GM23248 (cell line): ENCODE measurements around the gene GTF2H4. TPM values are rescaled to one million over a fixed set of nuclear protein-coding genes. Genes with fewer than 3 reads are reported as not detected.
"Not testable (repeated sequence)": the region's sequence is repeated elsewhere in the genome, so short reads cannot be mapped to it uniquely, and the experiment has no call there.

Experiments
- DNase-seq: peaks from one replicate; pipeline ENCODE4 v3.0.0-alpha.2; 2015
- H2AFZ ChIP-seq: fragments of 200-600 bp; sonication (generic); 2 replicates; pipeline ENCODE4 v1.6.1; 2016; ENCODE audit warnings: antibody characterized with exemption
- H3F3A ChIP-seq: fragments of 200-600 bp; sonication (generic); 2 replicates; pipeline ENCODE4 v1.6.1; 2016; ENCODE audit warnings: mild to moderate bottlenecking, antibody characterized with exemption, mixed run types; ENCODE audit not compliant: insufficient read depth
- H3K27ac ChIP-seq: fragments of 200-600 bp; sonication (generic); 2 replicates; pipeline ENCODE4 v1.5.1; 2016; ENCODE audit warnings: mild to moderate bottlenecking
- H3K27me3 ChIP-seq: fragments of 200-600 bp; sonication (generic); replicated peaks from 2 replicates; pipeline ENCODE4 v1.6.1; 2016; ENCODE audit warnings: mild to moderate bottlenecking; ENCODE audit not compliant: insufficient read depth
- H3K36me3 ChIP-seq: fragments of 200-600 bp; sonication (generic); 2 replicates; pipeline ENCODE4 v1.6.1; 2016; ENCODE audit warnings: low read depth, mild to moderate bottlenecking
- H3K4me1 ChIP-seq: fragments of 200-600 bp; sonication (generic); 2 replicates; pipeline ENCODE4 v1.6.1; 2016; ENCODE audit warnings: mild to moderate bottlenecking; ENCODE audit not compliant: insufficient read depth
- H3K4me2 ChIP-seq: fragments of 200-600 bp; sonication (generic); one replicate; pipeline ENCODE4 v1.6.1; 2016; ENCODE audit warnings: mild to moderate bottlenecking; ENCODE audit not compliant: unreplicated experiment
- H3K4me3 ChIP-seq: fragments of 200-600 bp; sonication (generic); 2 replicates; pipeline ENCODE4 v1.5.1; 2016; ENCODE audit warnings: mild to moderate bottlenecking
- H3K79me2 ChIP-seq: fragments of 200-600 bp; sonication (generic); 2 replicates; pipeline ENCODE4 v1.6.1; 2016; ENCODE audit warnings: mild to moderate bottlenecking; ENCODE audit not compliant: insufficient read depth
- H3K9ac ChIP-seq: fragments of 200-600 bp; sonication (generic); 2 replicates; pipeline ENCODE4 v1.6.1; 2016; ENCODE audit warnings: mild to moderate bottlenecking
- H3K9me2 ChIP-seq: fragments of 200-600 bp; sonication (generic); 2 replicates; pipeline ENCODE4 v1.6.1; 2016; ENCODE audit warnings: mixed run types, mild to moderate bottlenecking, moderate library complexity; ENCODE audit not compliant: insufficient read depth
- H3K9me3 ChIP-seq: fragments of 200-600 bp; sonication (generic); one replicate; pipeline ENCODE4 v1.6.1; 2017; ENCODE audit warnings: low read depth
- H4K20me1 ChIP-seq: fragments of 200-600 bp; sonication (generic); 2 replicates; pipeline ENCODE4 v1.6.0; 2016; ENCODE audit not compliant: insufficient read depth
- EZH2 ChIP-seq: fragments of 200-600 bp; sonication (generic); IDR thresholded peaks from 2 replicates; pipeline ENCODE4 v1.6.1; 2018; ENCODE audit warnings: antibody characterized with exemption, mild to moderate bottlenecking; ENCODE audit not compliant: insufficient read depth, poor library complexity, severe bottlenecking
- EZH2phosphoT487 ChIP-seq: fragments of 200-600 bp; sonication (generic); IDR thresholded peaks from 2 replicates; pipeline ENCODE4 v1.6.1; 2018; ENCODE audit warnings: antibody characterized with exemption, moderate library complexity, mild to moderate bottlenecking, low read depth; ENCODE audit not compliant: insufficient read depth
- WGBS, 2 experiments: methylation state at CpG; one replicate each; pipeline ENCODE4 v1.1.6; 2015 to 2017; ENCODE audit warnings: low lambda C conversion rate in 2 of 2, low coverage in 1 of 2; ENCODE audit errors: missing lambda C conversion rate in 2 of 2; 5-methylcytosine and 5-hydroxymethylcytosine counted together
- in situ Hi-C: fragments of 300-500 bp; cut with MboI; formaldehyde crosslinking; loops from 2 replicates; pipeline ENCODE4 v1.15.0; 2020
- polyA plus RNA-seq: library from polyadenylated mRNA; unstranded; fragments of >200 nt; fragmentation: Nextera tagmentation; extraction: Ambion mirVana; gene quantifications from 2 replicates; pipeline ENCODE4 v1.2.1, GENCODE V29; 2016
- total RNA-seq: library from RNA; depleted of rRNA; stranded (reverse); fragments of >200 nt; shearing (Covaris generic); gene quantifications from 2 replicates; pipeline ENCODE4 v1.2.3, GENCODE V29; 2014

GTF2H4 gene
- total and polyA plus RNA-seq, 2 experiments from 2014 or later, result 5.3 to 21.7 TPM

DNA sequence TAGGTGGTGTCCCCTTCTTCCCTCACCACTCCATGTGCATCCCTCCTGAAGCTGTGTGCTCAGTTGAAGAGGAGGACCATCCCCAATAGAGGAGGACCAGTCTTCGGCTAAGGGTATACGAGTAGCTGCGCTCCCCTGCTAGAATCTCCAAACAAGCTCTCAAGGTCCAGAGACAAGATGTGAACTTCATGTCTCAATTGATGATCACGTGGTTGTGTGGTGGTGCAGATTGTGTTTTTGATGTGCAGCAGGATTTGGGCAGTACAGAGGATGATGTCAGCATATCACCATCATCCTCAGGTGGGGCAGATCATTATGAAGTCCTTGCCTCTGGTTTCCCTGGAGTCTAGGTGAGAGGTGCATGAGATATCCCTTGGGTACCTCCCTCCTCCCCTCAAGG lies 43.7 kb upstream of the GTF2H4 start:
- Histone ChIP-seq H3F3A (no peaks in the 10 kb centered on the region), H3K79me2 (no peaks in the 10 kb centered on the region), H3K36me3 (no peaks in the 10 kb centered on the region), H2AFZ (no peak overlapping the region), H3K27ac (no peak overlapping the region), H3K4me3 (no peak overlapping the region), H3K27me3 (0 out of 2 replicates have a peak, but pooled peaks cover 11% of the 10 kb centered on the region), H3K9me3 (no peaks in the 10 kb centered on the region), H3K4me1 (no peaks in the 10 kb centered on the region), H3K9me2 (no peaks in the 10 kb centered on the region), H4K20me1 (no peaks in the 10 kb centered on the region), H3K4me2 (no peak overlapping the region), H3K9ac (no peak overlapping the region)
- in situ Hi-C loops, result no loop called here
- 83 to 85% methylated on average over 4 of the region's 4 CpGs for WGBS, 2 experiments
- DNase-seq, result no peak
- no peak for TF ChIP-seq EZH2phosphoT487
- no peak for TF ChIP-seq EZH2

DNA sequence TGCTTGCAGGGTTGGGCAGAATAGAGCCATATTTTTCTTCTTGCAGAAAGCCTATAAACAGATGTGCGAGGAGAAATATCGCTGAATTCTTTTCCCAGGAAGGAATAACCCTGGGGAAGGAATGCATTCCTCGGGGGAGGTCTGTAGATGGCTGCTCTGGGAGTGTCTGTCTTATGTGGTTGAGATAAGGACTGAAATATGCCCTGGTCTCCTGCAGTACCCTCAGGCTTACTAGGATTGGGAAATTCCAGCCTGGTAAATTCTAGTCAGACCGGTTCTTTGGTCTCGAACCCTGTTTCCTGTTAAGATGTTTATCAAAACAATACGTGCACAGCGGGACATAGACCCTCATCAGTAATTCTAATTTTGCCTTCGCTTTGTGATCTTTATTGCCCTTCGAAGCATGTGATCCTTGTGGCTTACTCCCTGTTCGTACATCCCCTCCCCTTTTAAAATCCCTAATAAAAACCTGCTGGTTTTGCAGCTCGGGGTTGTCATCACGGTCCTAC lies 38.7 kb upstream of the GTF2H4 start:
- DNase-seq, H4K20me1 ChIP-seq, H3K9me3 ChIP-seq, H3K79me2 ChIP-seq, H3K4me2 ChIP-seq, H3K36me3 ChIP-seq, H3K27me3 ChIP-seq, H2AFZ ChIP-seq, H3K4me3 ChIP-seq, H3K27ac ChIP-seq, H3K9me2 ChIP-seq, H3K9ac ChIP-seq, H3F3A ChIP-seq, in situ Hi-C loops, H3K4me1 ChIP-seq: not testable (repeated sequence)
- WGBS, 2 experiments, result 33 to 35% methylated on average over 12 of the region's 12 CpGs

DNA sequence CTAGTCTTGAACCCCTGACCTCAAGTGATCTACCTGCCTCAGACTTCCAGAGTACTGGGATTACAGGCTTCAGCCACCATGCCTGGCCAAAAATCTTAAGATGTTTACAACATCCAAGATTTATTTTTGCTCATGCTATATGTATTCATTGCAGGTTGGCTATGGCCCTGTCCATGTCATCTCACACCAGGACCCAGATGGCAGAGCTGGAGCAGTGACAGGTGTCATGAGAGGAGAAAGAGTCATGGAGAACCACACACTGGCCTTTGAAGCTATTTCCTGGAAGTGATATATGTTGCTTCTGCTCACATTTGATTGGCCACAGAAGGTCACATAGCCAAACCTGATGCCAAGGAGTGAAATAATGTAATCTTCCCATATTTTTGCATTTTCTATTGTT lies 37.5 kb upstream of the GTF2H4 start:
- Histone ChIP-seq H3K79me2 (no peaks in the 10 kb centered on the region), H4K20me1 (no peaks in the 10 kb centered on the region), H3K9me3 (no peaks in the 10 kb centered on the region), H3K27me3 (0 out of 2 replicates have a peak, but pooled peaks cover 5% of the 10 kb centered on the region), H3F3A (no peaks in the 10 kb centered on the region), H3K36me3 (no peaks in the 10 kb centered on the region), H3K9ac (no peak overlapping the region), H3K27ac (no peak overlapping the region), H3K9me2 (no peaks in the 10 kb centered on the region), H2AFZ (no peak overlapping the region), H3K4me3 (no peak overlapping the region), H3K4me1 (no peaks in the 10 kb centered on the region), H3K4me2 (no peak overlapping the region)
- no peak for DNase-seq
- in situ Hi-C loops, result loop anchor here (10.0 kb wide), 1 partner anchor 136 kb away; no protein-coding TSS in a partner anchor
- TF ChIP-seq EZH2phosphoT487, result no peak
- TF ChIP-seq EZH2, result no peak

DNA sequence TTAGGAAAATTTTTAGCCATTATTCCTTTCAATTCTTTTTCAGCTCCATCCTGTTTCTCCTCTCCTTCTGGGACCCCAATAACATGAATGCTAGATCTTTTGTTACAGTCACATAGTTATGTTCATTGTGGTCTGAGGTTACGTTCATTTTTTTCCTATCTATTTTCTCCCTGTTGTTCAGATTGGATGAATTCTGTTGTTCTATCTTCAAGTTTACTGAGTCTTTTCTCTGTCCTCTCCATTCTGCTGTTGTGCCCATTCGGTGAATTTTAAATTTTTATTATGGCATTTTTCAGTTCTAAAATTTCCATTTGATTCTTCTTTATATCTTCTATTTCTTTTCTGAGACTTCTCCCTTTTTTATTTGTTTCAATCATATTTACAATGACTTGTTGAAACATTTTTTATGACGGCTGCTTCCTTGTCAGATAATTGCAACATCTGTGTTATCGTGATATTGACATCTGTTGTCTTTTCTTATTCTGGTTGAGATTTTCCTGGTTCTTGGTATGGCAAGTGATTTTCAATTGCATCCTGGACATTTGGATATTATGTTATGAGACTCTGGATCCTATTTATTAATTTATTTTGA lies 36.3 kb upstream of the GTF2H4 start:
- TF ChIP-seq EZH2 (no peak), EZH2phosphoT487 (no peak)
- no peak overlapping the region for H3K27ac ChIP-seq
- no peaks in the 10 kb centered on the region for H3K9me3 ChIP-seq
- H3K4me2 ChIP-seq, result no peak overlapping the region
- H2AFZ ChIP-seq, result no peak overlapping the region
- H3K79me2 ChIP-seq, result no peaks in the 10 kb centered on the region
- no peaks in the 10 kb centered on the region for H3K36me3 ChIP-seq
- no peaks in the 10 kb centered on the region for H3F3A ChIP-seq
- H3K4me3 ChIP-seq, result no peak overlapping the region
- 83 to 90% methylated on average over 4 of the region's 4 CpGs for WGBS, 2 experiments
- H4K20me1 ChIP-seq, result no peaks in the 10 kb centered on the region
- no peak overlapping the region for H3K9ac ChIP-seq
- H3K4me1 ChIP-seq, result 0 out of 2 replicates have a peak, but pooled peaks cover 5% of the 10 kb centered on the region
- no peaks in the 10 kb centered on the region for H3K9me2 ChIP-seq
- in situ Hi-C loops, result loop anchor here (10.0 kb wide), 1 partner anchor 137 kb away; no protein-coding TSS in a partner anchor
- DNase-seq, result no peak
- H3K27me3 ChIP-seq, result 0 out of 2 replicates have a peak, but pooled peaks cover 5% of the 10 kb centered on the region
